Left hindlimb (tissue), 1 donor: Measurements from ENCODE around the gene CHCHD6.

Experiments
- DNase-seq: peaks from one replicate; pipeline ENCODE4 v3.0.0-alpha.2; 2018

CHCHD6 gene

DNA sequence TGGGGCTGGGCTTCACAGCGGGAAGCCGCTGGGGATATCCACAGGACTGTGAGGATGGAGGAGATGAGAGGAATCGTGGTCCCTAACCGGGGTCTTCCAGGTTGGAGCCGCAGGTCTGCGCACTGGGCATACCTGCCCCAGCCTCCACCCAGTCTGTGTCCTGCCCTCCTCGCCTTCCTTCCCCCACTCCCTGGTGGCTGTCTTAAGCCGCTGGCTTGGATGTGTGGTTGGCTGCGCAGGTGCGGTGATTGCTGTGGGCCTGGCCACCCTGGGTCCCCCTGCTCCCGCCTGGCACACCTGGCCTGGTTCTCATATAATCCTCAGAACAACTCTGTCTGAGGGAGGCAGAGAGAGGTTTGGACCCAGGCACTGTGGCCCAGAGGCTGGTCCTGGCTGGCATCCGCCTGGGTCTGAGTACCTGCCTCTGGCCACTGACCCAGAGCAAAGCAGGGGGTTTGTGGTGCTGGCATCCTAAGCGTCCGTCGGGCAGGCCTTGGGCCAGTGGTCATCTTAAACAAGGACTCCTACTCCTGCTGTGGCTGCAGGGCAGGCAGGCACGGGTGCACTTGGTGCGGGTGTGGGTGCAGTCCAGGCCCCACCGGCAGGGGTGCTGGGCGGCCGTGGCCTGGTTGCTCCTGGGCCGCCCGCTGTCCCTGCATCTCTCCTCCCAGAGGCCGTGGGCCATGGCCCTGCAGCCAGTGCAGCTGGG is 297.6 kb downstream of the CHCHD6 start:
- DNase-seq = no peak

DNA sequence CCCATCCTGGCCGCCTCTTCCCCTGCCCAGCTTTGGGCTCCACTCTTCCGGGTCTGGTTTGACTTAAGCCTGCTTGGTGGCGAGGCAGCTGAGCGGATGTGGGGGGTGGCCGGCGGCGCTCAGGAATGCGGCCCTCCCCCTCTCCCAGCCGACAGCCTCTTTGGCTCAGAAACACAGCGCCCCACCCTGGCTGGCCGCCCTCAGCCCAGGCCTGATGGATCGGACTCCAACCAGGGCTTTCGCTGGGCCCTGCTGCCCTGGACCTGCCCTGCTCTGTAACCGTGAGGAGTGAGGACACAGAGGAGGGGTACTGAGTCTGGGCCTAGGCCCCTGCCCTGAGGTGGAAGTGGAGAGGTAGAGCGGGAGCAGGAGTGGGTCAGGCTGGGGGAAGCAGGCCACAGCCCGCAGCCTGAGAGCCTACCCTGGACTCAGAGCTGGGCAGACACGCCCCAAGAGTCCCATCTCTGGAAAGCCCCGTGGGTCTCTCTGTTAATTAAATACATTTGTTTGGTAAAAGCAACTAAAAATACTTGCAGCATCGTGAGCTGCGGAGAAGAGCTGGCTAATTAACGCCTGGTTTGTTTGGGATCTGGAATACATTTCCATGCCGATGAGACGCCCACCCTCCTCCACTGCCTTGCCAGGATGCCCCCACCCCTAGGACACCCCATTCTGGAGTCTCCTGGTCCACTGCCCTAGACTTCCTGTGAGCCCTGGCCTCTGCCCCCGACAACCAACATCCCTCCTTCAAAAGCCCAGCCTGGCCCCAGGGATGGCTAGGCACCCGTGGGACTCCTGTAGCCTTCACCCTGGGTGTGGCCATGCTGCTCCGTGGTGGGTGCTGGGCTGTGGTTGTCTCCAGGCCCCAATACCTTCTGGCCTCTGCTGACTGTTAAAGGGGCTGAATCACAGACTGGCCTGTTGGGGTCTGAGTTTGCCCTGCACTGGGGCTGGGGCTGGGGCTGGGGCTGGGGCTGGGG is 298.4 kb downstream of the CHCHD6 start:
- DNase-seq = peak; percentile 93

DNA sequence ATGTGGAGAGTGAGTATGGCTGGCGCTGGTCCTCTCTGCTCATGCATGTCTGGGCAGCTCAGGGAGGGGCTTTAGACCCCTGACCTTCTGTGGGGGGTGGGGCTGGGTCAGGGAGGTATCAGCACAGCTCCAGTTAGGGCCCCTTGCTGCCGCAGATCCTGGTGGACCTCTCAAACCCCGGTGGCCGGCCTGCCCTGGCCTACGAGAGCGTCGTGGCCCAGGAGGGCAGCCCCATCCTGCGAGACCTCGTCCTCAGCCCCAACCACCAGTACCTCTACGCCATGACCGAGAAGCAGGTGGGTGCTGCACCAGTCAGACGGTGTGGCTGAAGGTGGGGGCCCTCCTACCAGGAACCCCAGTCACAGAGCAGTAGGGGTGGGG is 299.1 kb downstream of the CHCHD6 start:
- no peak for DNase-seq

DNA sequence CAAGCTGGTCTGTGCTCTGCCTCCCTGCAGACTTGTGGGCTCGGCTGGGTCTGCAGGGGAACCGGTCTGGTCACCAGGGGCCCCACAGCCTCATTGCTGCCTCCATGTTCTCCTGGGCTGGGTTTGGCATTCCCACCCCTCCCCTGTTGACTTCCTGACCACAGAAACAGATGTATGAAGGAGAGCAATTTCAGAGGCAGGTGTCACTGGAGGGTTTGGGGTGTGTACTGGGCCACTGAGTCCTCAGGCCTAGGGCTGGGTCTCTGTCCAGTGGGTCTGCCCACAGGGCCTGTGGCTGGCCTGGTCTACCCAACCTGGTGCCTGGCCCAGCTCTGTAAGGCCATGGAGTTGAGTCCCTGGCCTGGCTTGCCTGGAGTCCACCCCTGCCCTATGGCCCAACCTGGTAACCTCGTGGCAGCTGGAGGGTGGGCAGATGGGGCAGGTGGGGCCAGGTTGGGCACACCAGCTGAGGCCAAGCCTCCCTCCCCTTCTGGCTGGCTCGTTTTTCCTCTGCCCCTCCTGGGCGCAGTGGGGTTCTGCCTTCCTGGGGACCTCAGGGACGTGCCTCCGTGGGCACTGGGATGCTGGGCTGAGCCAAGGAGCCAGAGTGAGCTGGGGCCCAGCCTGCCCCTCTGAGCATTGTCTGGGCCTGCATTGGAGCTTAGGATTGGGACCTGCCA is 299.7 kb downstream of the CHCHD6 start:
- DNase-seq = no peak

DNA sequence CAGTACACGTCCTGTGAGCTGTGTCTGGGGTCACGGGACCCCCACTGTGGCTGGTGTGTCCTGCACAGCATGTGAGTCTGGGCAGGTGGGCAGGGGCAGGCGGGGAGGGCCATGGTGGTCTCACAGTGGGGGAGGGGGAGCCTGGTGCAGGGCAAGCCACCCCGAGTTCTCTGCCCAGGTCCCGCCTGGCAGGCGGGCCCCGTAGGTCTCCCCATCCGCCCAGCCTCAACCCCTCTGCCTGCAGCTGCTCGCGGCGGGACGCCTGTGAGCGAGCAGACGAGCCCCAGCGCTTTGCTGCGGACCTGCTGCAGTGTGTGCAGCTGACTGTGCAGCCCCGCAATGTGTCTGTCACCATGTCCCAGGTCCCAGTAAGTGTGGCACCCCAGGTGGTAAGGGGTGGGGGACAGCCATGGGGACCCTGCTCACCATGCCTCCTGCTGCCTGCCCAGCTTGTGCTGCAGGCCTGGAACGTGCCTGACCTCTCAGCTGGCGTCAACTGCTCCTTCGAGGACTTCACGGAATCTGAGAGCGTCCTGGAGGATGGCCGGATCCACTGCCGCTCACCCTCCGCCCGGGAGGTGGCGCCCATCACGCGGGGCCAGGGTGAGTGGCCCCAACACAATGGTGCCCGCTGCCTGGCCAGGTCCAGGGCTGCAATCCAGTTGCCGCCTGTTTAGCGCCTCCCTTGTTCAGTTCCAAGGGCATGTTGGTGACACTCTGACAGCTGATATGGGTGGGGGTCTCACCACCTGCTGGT is 300.8 kb downstream of the CHCHD6 start:
- no peak for DNase-seq

DNA sequence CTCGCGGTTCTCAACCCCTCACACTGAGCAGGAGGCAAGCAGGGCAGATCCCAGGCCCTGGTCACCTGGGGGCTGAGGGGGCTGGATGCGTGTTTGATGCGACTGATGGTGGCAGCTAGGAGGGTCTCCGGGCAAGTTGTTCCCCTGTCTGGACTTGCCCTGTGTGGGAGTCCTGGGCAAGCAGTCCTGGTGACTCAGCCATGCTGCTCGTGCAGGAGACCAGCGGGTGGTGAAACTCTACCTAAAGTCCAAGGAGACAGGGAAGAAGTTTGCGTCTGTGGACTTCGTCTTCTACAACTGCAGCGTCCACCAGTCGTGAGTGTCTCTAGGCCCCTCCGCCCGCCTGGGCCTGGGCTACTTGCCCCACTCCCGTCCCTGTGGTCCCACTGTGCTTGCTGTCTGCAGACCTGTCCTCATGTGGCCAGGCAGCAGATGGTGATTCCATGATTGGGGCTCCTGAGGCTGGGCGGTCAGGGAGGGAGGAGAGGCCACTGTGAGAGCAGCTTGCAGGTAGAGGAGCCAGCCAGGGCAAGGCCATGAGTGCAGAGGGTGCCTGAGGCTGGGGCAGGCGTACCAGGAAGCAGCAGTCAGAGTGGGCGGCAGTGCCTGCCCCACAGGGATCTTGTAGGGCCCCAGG is 301.9 kb downstream of the CHCHD6 start:
- DNase-seq = no peak

DNA sequence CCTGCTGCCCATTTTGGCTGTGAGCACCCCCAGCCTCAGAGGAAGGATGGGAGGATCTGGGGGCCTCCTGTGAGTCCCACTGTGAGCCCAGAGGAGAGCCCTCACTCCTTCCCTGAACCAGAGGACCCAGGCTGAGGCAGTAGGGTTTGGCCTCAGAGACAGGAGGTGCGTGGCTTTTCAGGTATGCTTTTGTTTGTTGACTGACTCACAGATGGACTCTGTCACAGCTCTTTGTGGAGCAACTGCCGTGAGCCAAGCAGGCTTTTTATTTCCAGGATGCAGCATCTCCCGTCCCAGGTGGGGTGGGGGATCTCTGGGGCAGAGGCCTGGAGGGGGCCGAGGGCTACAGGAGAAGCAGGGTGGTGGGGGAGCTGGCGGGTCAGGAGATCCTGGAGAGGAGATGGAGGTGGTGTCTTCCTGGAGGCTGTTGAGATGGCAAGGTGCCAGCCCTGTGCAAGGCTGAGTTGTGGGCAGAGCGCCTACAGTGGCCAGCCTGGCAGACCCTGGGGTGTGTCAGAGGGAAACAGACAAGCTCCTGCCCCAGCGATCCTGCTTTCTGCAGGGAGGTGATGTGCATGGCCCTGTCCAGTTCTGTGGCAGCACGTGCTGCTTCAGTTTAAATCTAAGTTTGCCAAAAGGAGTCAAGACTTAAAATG is 302.9 kb downstream of the CHCHD6 start:
- DNase-seq = no peak

DNA sequence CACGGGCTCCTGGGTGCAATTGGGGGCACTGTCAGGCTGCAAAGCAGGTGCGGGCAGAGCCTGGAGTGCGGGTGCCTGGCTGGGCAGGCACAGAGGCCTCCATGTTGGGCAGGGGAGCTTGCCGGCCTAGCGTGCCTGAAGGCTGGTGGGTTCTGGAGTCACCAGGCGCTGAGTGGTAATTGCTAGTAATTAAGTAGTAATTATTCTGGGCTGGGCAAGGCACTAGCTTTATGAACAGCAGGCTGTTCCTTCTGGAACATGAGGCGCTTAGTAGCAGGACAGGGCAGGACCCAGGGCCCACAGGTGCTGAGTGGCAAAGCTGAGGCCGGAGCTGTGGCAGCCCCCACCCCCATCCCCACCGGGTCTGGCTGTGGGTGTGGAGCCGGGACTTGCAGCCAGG is 304.2 kb downstream of the CHCHD6 start:
- DNase-seq = no peak

DNA sequence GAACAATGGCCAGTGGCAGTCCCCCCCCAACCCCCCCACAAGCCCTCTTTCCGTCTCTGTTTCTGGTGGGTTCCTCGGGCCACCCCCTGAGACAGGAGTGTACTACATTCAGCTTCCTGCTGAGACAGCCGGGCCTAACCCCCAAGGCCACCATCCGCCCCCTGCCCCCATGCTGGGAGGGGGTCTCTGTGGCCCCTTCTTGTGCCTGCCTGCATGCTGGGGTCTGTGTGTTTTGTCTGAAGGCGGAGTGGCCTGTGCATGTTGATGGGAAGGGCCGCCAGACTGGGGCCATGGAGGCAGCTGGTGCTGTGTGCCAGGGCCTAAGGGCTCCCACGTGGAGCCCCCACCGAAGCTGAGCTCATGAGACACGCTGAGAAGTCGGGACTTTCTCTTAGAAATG is 305.5 kb downstream of the CHCHD6 start:
- no peak for DNase-seq
